ENCODE measurements around the gene DNAJC5. TPM values are rescaled to one million over a fixed set of nuclear protein-coding genes. Genes with fewer than 3 reads are reported as not detected.

The DNAJC5 gene
- total RNA-seq, 1 experiment from 2014 or later, result 28.5 TPM

DNA sequence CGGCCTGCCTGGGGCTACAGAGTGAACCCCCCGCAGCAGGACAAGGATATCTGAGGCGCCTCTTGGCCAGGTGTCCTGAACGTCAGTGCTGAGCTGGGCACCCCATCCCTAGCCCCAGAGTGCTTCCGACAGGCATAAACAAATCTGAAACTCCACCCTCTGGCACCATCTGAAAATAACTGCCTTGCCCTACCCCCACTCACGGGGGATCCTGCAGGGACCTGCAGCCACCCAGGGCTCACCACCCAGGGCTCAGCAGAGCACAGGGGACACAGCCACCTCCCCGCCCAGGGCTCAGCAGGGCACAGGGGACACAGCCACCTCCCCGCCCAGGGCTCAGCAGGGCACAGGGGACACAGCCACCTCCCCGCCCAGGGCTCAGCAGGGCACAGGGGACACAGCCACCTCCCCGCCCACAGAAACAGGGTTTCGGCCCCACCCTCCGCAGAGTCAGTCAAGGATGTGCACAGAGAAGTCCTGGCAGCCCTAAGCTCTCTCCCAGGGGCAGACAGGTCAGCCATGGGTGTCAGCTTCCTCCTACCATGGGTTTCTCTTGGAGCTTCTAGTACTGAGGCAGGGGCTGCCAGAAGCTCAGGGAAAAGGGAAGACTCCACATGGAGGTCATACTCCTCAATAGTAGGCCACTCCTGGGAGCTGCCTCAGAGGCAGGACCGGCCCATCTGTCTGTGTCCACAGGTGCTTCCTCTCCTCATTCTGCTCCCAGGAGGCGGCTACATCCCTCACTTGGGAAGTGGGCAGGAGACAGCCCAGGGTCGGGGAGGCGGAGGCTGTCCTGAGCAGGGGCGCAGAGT, 56.7 kb downstream of the DNAJC5 start:
- Mint-ChIP-seq H3K9me3 (0 out of 2 replicates have a peak, but pooled peaks cover 3% of the 10 kb centered on the region), H3K4me3 (no peak overlapping the region), H3K36me3 (peaks cover 3% of the 10 kb centered on the region), H3K4me1 (peaks cover 26% of the 10 kb centered on the region), H3K27ac (no peak overlapping the region), H3K27me3 (ENCODE audit: low read depth) (no peaks in the 10 kb centered on the region)
- no peak for DNase-seq (ENCODE audit: low spot score)
- ChIA-PET POLR2A (interaction anchor here (1.0 kb wide), 1 partner anchor 10 kb away, joined by 4 read pairs; no protein-coding TSS in a partner anchor), CTCF (interaction anchor here (0.6 to 3.3 kb wide), 5 partner anchors 22 to 488 kb away, joined by 3 to 14 read pairs (median 3); partner anchors contain the start of gene PRPF6)
- no peak for TF ChIP-seq ESRRA (CRISPR knock-in tag; IDR thresholded peaks at IDR 0.05; ENCODE audit: borderline replicate concordance)
- no peak for TF ChIP-seq ZNF232 (CRISPR knock-in tag; IDR thresholded peaks at IDR 0.05)
- TF ChIP-seq, protein P1, sequence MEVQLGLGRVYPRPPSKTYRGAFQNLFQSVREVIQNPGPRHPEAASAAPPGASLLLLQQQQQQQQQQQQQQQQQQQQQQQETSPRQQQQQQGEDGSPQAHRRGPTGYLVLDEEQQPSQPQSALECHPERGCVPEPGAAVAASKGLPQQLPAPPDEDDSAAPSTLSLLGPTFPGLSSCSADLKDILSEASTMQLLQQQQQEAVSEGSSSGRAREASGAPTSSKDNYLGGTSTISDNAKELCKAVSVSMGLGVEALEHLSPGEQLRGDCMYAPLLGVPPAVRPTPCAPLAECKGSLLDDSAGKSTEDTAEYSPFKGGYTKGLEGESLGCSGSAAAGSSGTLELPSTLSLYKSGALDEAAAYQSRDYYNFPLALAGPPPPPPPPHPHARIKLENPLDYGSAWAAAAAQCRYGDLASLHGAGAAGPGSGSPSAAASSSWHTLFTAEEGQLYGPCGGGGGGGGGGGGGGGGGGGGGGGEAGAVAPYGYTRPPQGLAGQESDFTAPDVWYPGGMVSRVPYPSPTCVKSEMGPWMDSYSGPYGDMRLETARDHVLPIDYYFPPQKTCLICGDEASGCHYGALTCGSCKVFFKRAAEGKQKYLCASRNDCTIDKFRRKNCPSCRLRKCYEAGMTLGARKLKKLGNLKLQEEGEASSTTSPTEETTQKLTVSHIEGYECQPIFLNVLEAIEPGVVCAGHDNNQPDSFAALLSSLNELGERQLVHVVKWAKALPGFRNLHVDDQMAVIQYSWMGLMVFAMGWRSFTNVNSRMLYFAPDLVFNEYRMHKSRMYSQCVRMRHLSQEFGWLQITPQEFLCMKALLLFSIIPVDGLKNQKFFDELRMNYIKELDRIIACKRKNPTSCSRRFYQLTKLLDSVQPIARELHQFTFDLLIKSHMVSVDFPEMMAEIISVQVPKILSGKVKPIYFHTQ (CRISPR knock-in tag; IDR thresholded peaks at IDR 0.05), result no peak
- TF ChIP-seq TCF7 (CRISPR knock-in tag; IDR thresholded peaks at IDR 0.05; ENCODE audit: low read depth), result no peak
- TF ChIP-seq GTF2I (CRISPR knock-in tag; conservative IDR thresholded peaks at IDR 0.05), result no peak
- no peak for TF ChIP-seq KAT7 (CRISPR knock-in tag; IDR thresholded peaks at IDR 0.05; ENCODE audit: borderline replicate concordance)
- TF ChIP-seq, protein P2, sequence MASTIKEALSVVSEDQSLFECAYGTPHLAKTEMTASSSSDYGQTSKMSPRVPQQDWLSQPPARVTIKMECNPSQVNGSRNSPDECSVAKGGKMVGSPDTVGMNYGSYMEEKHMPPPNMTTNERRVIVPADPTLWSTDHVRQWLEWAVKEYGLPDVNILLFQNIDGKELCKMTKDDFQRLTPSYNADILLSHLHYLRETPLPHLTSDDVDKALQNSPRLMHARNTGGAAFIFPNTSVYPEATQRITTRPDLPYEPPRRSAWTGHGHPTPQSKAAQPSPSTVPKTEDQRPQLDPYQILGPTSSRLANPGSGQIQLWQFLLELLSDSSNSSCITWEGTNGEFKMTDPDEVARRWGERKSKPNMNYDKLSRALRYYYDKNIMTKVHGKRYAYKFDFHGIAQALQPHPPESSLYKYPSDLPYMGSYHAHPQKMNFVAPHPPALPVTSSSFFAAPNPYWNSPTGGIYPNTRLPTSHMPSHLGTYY (CRISPR knock-in tag; IDR thresholded peaks at IDR 0.05), result no peak
- no peak for TF ChIP-seq ZNF423 (CRISPR knock-in tag; IDR thresholded peaks at IDR 0.05)
- TF ChIP-seq IRF2 (CRISPR knock-in tag; IDR thresholded peaks at IDR 0.05; ENCODE audit: borderline replicate concordance, low read depth), result no peak
- TF ChIP-seq, protein P3, sequence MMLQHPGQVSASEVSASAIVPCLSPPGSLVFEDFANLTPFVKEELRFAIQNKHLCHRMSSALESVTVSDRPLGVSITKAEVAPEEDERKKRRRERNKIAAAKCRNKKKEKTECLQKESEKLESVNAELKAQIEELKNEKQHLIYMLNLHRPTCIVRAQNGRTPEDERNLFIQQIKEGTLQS (CRISPR knock-in tag; conservative IDR thresholded peaks at IDR 0.05), result no peak
- TF ChIP-seq, protein P4, sequence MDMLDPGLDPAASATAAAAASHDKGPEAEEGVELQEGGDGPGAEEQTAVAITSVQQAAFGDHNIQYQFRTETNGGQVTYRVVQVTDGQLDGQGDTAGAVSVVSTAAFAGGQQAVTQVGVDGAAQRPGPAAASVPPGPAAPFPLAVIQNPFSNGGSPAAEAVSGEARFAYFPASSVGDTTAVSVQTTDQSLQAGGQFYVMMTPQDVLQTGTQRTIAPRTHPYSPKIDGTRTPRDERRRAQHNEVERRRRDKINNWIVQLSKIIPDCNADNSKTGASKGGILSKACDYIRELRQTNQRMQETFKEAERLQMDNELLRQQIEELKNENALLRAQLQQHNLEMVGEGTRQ (CRISPR knock-in tag; IDR thresholded peaks at IDR 0.05), result no peak
- TF ChIP-seq OVOL2 (CRISPR knock-in tag; IDR thresholded peaks at IDR 0.05; ENCODE audit: borderline replicate concordance), result no peak
- TF ChIP-seq, protein P5, sequence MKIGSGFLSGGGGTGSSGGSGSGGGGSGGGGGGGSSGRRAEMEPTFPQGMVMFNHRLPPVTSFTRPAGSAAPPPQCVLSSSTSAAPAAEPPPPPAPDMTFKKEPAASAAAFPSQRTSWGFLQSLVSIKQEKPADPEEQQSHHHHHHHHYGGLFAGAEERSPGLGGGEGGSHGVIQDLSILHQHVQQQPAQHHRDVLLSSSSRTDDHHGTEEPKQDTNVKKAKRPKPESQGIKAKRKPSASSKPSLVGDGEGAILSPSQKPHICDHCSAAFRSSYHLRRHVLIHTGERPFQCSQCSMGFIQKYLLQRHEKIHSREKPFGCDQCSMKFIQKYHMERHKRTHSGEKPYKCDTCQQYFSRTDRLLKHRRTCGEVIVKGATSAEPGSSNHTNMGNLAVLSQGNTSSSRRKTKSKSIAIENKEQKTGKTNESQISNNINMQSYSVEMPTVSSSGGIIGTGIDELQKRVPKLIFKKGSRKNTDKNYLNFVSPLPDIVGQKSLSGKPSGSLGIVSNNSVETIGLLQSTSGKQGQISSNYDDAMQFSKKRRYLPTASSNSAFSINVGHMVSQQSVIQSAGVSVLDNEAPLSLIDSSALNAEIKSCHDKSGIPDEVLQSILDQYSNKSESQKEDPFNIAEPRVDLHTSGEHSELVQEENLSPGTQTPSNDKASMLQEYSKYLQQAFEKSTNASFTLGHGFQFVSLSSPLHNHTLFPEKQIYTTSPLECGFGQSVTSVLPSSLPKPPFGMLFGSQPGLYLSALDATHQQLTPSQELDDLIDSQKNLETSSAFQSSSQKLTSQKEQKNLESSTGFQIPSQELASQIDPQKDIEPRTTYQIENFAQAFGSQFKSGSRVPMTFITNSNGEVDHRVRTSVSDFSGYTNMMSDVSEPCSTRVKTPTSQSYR (CRISPR knock-in tag; IDR thresholded peaks at IDR 0.05), result no peak
- TF ChIP-seq FOXP1 (CRISPR knock-in tag; IDR thresholded peaks at IDR 0.05; ENCODE audit: borderline replicate concordance), result no peak
- no peak for TF ChIP-seq SMAD3 (CRISPR knock-in tag; IDR thresholded peaks at IDR 0.05; ENCODE audit: borderline replicate concordance)
- TF ChIP-seq ZNF138 (CRISPR knock-in tag; conservative IDR thresholded peaks at IDR 0.05), result no peak
- no peak for TF ChIP-seq NR2C2 (CRISPR knock-in tag; IDR thresholded peaks at IDR 0.05)
- ATAC-seq, result no peak
